Hepatic stellate cell (primary cell): ENCODE results near the gene C11orf98.
"Not testable (repeated sequence)": the region's sequence is repeated elsewhere in the genome, so short reads cannot be mapped to it uniquely, and the experiment has no call there.

Source experiments
- DNase-seq: peaks from one replicate; pipeline ENCODE4 v3.0.0; 2011; ENCODE audit warnings: low spot score

Gene C11orf98

GRCh38 chr11:62682518-62682917 is 17.5 kb upstream of the C11orf98 start:
- no peak for DNase-seq

GRCh38 chr11:62680825-62681240 is 15.8 kb upstream of the C11orf98 start:
- peak; percentile 86 for DNase-seq

- peak; percentile 95 for DNase-seq
These were observed 14.0 kb upstream of the C11orf98 start, which contains the start of gene UBXN1 for GRCh38 chr11:62678770-62679696. Gene UBXN1 (minus strand): TSS chr11:62679073. CDS start chr11:62678923, 150 bp downstream.

- no peak for DNase-seq
These were observed 13.4 kb upstream of the C11orf98 start for GRCh38 chr11:62678433-62678769.

- no peak for DNase-seq
These were observed 12.7 kb upstream of the C11orf98 start for GRCh38 chr11:62677714-62678113.

- DNase-seq = no peak
These were observed 12.1 kb upstream of the C11orf98 start for GRCh38 chr11:62677156-62677555.

- DNase-seq = no peak
These were observed 11.7 kb upstream of the C11orf98 start for GRCh38 chr11:62676698-62677097.

GRCh38 chr11:62675415-62675814 is 10.4 kb upstream of the C11orf98 start:
- not testable (repeated sequence) for DNase-seq

- no peak for DNase-seq
These were observed 8.2 kb upstream of the C11orf98 start for GRCh38 chr11:62673196-62673525.

GRCh38 chr11:62671608-62672389 is 6.8 kb upstream of the C11orf98 start, which contains the start of the genes LBHD1 and UQCC3:
Gene LBHD1 (minus strand): TSS chr11:62672267. CDS start chr11:62670031, 2,236 bp downstream.
Gene UQCC3 (plus strand): TSS chr11:62671673. CDS start chr11:62671746, 73 bp downstream.
- DNase-seq = peak; percentile 87

- DNase-seq = no peak
These were observed 6.2 kb upstream of the C11orf98 start for GRCh38 chr11:62671236-62671607.

- no peak for DNase-seq
These were observed 4.6 kb upstream of the C11orf98 start for GRCh38 chr11:62669420-62670161.

GRCh38 chr11:62667460-62667859 is 2.5 kb upstream of the C11orf98 start:
- DNase-seq = no peak

GRCh38 chr11:62666259-62666926 is 1.4 kb upstream of the C11orf98 start:
- DNase-seq = no peak

GRCh38 chr11:62665599-62666258 is 719 bp upstream of the C11orf98 start:
- DNase-seq = peak; percentile 69

GRCh38 chr11:62664405-62665074 is 470 bp downstream of the C11orf98 start:
- DNase-seq = no peak

- no peak for DNase-seq
These were observed 8.1 kb downstream of the C11orf98 start for GRCh38 chr11:62656796-62657429.

GRCh38 chr11:62654297-62654696 is 10.7 kb downstream of the C11orf98 start:
- no peak for DNase-seq

- DNase-seq = no peak
These were observed 12.6 kb downstream of the C11orf98 start for GRCh38 chr11:62652161-62653006.
